GM12873 (cell line): ENCODE measurements around the gene SETDB1.

Experiments used
- TF ChIP-seq, protein P1 (sequence below): IDR thresholded peaks from 2 replicates; pipeline ENCODE4 v1.5.1; 2012; ENCODE audit warnings: low read depth, mild to moderate bottlenecking, moderate library complexity, low read length, control low read depth; ENCODE audit not compliant: insufficient read depth; ENCODE audit errors: missing control alignments

Gene SETDB1

DNA sequence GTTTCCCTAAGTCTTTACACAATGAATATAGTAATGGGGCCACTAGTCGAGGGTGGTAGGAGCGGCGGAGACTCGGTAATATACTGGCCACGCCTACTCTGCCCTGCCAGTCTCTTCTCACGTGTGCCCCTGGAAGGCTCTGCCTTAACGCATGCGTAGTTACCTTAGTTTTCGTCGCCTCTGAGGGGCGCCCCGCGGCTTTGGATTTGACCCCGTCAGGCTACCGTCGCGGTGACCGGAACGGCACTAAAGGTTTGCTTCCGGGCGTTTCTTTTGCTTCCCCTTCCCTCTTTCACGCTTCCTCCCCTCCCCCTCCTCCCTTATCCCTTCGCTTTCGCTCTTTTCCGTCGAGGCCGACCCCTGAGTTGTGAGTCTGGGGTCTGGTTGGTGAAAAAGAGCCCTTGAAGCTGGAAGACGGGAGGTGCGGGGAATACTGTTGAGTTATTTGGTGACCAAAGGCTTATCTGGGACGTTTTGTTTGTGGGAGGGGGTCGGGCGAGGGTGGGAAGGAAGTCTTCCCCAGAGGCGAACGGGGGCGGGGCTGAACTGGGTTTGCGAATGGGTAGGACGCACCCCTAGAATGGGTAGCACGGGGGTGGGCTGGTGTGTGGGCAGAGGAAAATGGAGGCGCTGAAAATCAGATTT is at the start of gene SETDB1:
TSS of gene SETDB1 (plus strand) at position 267 of the 645 bp plus-strand sequence. CDS start 1,352 bp downstream, outside the sequence.
- TF ChIP-seq, protein P1, sequence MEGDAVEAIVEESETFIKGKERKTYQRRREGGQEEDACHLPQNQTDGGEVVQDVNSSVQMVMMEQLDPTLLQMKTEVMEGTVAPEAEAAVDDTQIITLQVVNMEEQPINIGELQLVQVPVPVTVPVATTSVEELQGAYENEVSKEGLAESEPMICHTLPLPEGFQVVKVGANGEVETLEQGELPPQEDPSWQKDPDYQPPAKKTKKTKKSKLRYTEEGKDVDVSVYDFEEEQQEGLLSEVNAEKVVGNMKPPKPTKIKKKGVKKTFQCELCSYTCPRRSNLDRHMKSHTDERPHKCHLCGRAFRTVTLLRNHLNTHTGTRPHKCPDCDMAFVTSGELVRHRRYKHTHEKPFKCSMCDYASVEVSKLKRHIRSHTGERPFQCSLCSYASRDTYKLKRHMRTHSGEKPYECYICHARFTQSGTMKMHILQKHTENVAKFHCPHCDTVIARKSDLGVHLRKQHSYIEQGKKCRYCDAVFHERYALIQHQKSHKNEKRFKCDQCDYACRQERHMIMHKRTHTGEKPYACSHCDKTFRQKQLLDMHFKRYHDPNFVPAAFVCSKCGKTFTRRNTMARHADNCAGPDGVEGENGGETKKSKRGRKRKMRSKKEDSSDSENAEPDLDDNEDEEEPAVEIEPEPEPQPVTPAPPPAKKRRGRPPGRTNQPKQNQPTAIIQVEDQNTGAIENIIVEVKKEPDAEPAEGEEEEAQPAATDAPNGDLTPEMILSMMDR: no peak

DNA sequence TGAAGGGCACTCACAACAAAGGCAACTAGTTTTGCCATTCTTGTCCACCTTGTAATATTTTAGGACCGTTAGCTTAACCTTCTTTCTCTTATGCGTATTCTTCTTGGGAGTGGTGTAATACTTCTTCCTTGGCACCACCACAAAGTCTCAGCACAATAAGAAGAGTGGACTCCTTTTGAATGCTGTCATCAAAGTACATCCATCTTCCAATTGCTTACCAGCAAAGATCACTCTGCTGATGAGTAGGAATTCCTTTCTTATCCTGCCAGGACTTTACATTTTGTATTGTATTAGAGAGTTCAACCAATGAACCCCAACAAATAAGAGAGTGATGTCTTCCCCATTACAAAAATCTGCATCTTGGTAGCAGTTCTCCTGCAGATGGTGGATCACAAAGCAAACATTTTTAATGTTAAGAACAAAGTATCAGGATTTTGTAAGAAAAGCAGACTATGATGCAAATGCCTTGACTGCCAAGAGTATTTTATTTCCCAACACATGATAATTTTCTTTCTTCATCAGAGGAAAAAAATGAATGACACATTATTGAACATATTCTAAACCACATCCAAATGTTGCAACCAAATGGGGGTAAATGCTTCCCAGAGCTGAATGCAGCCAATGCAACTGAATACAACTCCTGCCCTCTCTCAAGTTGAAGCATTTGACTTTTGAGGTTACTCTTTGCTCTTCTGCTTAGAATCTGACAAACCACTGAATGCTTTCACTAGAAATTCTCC is 44.7 kb upstream of the SETDB1 start:
- TF ChIP-seq, protein P1: no peak

DNA sequence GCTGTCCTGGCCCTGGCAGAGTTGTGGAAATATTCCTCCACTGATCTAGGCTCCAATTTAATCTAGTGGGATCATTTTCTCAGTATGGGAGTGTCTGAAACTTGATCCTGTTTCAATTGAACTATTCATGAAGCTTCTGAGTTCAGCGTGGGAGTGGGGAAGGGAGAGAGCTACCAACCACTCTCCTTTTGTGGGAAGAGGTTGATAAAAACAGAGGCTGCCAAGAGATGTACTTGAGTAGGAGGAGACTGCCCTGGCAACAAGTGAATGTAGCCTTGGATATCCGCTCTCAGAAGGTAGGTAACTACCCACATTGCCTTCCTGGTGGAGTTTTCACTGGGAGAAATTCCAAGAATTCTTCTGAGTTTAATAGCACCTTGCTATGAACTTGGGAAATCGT is 39.1 kb upstream of the SETDB1 start, which contains the start of gene CTXND2:
TSS of gene CTXND2 (plus strand) at position 119 of the 400 bp plus-strand sequence. CDS start 25,179 bp downstream, outside the sequence.
- TF ChIP-seq, protein P1: no peak

DNA sequence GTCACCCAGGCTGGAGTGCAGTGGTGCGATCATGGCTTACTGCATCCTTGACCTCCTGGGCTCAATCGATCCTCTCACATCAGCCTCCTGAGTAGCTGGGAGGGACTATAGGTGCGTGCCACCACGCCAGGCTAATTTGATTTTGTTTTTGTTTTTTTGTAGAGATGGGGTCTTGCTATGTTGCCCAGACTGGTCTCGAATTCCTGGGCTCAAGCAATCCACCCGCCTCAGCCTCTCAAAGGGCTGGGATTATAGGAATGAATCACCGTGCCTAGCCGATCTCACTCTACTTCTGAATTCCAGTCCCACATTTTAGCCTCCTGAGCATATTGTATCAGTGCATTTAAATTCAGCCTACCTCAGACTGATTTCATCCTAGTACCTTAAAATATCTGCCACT is 37.4 kb upstream of the SETDB1 start:
- TF ChIP-seq, protein P1: no peak

GRCh38 chr1:150890033-150890416 is 36.1 kb upstream of the SETDB1 start:
- TF ChIP-seq, protein P1: no peak

- TF ChIP-seq, protein P1: no peak
Observed at GRCh38 chr1:150893336-150893913, 32.7 kb upstream of the SETDB1 start.

DNA sequence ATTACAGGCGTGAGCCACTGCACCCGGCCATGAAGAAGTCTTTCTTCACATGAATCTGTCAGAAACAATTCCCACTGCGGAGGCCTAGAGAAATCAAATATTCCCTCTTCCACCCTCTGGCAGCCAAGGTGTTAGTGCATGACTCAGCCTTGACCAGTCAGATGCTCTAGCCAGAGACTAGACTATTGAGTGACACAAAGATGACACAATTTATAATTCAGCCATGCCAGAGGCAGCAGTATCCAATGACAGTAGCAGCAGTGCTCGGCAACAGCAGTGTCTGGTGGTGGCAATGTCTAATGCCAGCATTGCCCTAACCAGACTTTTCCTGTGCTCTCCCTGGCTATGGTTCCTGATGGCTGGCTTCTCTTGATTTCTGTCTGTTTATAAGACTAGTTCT is 30.5 kb upstream of the SETDB1 start:
- TF ChIP-seq, protein P1: no peak
